Thoracic aorta (tissue), 2 donors: ENCODE measurements around the gene DGKD. TPM values are rescaled to one million over a fixed set of nuclear protein-coding genes. Genes with fewer than 3 reads are reported as not detected.

Experiments
- ATAC-seq: fragments of 150-250 bp; one replicate; pipeline ENCODE4 v1.8.0; 2017; ENCODE audit warnings: low read depth; ENCODE audit not compliant: insufficient number of reproducible peaks, low FRiP score
- DNase-seq: peaks from one replicate; pipeline ENCODE4 v3.0.0-alpha.2; 2020; ENCODE audit warnings: low spot score
- H3K27ac ChIP-seq, 2 donors: fragments of 200-600 bp; sonication (generic); 1 replicate in 1 of 2; 2 replicates in 1 of 2; pipeline ENCODE4 v1.5.1; 2016; ENCODE audit warnings: mild to moderate bottlenecking in 2 of 2, moderate library complexity in 2 of 2
- H3K27me3 ChIP-seq: fragments of 200-600 bp; sonication (generic); replicated peaks from 2 replicates; pipeline ENCODE4 v1.6.0; 2016; ENCODE audit warnings: mild to moderate bottlenecking; ENCODE audit not compliant: insufficient read depth
- H3K36me3 ChIP-seq: fragments of 200-600 bp; sonication (generic); one replicate; pipeline ENCODE4 v1.5.1; 2016
- H3K4me1 ChIP-seq, 2 donors: fragments of 200-600 bp; sonication (generic); 1 replicate in 1 of 2; 2 replicates in 1 of 2; pipeline versions ENCODE4 v1.5.1 to v1.6.0; 2016; ENCODE audit warnings: low read depth in 2 of 2, mild to moderate bottlenecking in 1 of 2; ENCODE audit not compliant: control insufficient read depth in 1 of 2
- H3K4me3 ChIP-seq: fragments of 200-600 bp; sonication (generic); 2 replicates; pipeline ENCODE4 v1.5.1; 2016; ENCODE audit warnings: mild to moderate bottlenecking
- H3K9me3 ChIP-seq: fragments of 200-600 bp; sonication (generic); 2 replicates; pipeline ENCODE4 v1.5.1; 2016
- CTCF ChIP-seq: fragments of 200-600 bp; sonication (generic); IDR thresholded peaks from one replicate; pipeline ENCODE4 v1.5.1; 2019; ENCODE audit warnings: antibody characterized with exemption
- total RNA-seq, 2 donors: library from RNA; depleted of rRNA; stranded (reverse); fragments of >200 nt; gene quantifications; one replicate each; pipeline versions ENCODE4 v1.1.0 to v1.2.3, GENCODE V29; 2016

DGKD gene
- total RNA-seq, 2 donors from 2014 or later, result 47.3 to 47.9 TPM

GRCh38 chr2:233461481-233461891, 107.2 kb downstream of the DGKD start:
- no peak for TF ChIP-seq CTCF
- Histone ChIP-seq H3K4me1 (no peaks in the 10 kb centered on the region), H3K27me3 (no peaks in the 10 kb centered on the region), H3K36me3 (peaks cover 73% of the 10 kb centered on the region), H3K4me3 (no peak overlapping the region), H3K9me3 (no peaks in the 10 kb centered on the region), H3K27ac (no peak overlapping the region)
- DNase-seq, result no peak
- ATAC-seq, result no peak

DNA sequence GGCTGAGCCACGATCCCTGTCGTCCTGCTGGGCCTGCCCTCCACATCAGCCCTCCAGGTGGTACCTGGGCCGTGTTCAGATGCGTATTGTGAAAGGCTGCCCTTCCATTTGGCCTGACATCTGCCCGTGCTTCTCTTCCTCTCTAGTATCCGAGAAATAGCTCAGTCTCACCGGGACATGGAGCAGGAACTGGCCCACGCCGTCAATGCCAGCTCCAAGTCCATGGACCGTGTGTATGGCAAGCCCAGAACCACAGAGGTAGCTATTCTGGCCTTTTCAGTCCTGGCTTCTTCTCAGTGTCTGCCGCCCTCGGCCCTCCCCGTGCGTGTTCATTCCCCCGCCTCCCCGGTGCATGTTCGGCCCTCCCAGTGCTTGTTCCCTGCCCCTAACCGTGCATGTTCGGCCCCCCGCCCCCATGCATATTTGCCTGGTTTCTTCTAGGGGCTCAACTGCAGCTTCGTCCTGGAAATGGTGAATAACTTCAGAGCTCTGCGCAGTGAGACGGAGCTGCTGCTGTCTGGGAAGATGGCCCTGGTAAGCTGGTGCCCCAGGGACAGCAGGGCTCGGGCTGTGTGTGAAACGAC, 108.0 kb downstream of the DGKD start:
- no peak overlapping the region for H3K27ac ChIP-seq
- no peak for DNase-seq
- TF ChIP-seq CTCF, result no peak
- H3K4me1 ChIP-seq, result no peaks in the 10 kb centered on the region
- no peaks in the 10 kb centered on the region for H3K9me3 ChIP-seq
- ATAC-seq, result no peak
- H3K4me3 ChIP-seq, result no peak overlapping the region
- no peaks in the 10 kb centered on the region for H3K27me3 ChIP-seq
- peaks cover 70% of the 10 kb centered on the region for H3K36me3 ChIP-seq

- Histone ChIP-seq H3K27me3 (no peaks in the 10 kb centered on the region), H3K9me3 (no peaks in the 10 kb centered on the region), H3K4me1 (no peaks in the 10 kb centered on the region), H3K4me3 (no peak overlapping the region), H3K27ac (no peak overlapping the region), H3K36me3 (peaks cover 70% of the 10 kb centered on the region)
- ATAC-seq (no peak), DNase-seq (no peak)
- no peak for TF ChIP-seq CTCF
Measured at GRCh38 chr2:233462826-233463470, 108.7 kb downstream of the DGKD start.

- Histone ChIP-seq H3K9me3 (no peaks in the 10 kb centered on the region), H3K4me1 (no peaks in the 10 kb centered on the region), H3K27ac (no peak overlapping the region), H3K27me3 (no peaks in the 10 kb centered on the region), H3K36me3 (peaks cover 72% of the 10 kb centered on the region), H3K4me3 (no peak overlapping the region)
- ATAC-seq (no peak), DNase-seq (no peak)
- no peak for TF ChIP-seq CTCF
Measured at GRCh38 chr2:233463586-233463985, 109.3 kb downstream of the DGKD start.

DNA sequence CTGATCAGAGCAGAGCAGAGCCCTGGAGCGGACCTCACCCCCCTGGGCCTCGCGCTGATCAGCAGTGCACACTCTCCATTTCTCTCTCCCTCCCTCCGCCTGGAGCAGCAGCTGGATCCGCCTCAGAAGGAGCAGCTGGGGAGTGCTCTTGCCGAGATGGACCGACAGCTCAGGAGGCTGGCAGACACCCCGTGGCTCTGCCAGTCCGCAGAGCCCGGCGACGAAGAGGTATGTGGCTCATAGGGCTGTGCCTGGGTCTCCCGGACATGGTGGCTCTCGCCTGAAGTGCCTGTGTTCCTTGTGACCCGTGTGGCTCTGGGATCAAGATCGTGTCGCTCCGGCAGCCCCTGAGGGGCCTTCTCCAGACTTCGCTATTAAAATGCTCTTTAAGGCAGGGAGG, 109.8 kb downstream of the DGKD start:
- TF ChIP-seq CTCF, result no peak
- H3K4me1 ChIP-seq, result no peaks in the 10 kb centered on the region
- ATAC-seq (no peak), DNase-seq (no peak)
- H3K9me3 ChIP-seq, result no peaks in the 10 kb centered on the region
- H3K4me3 ChIP-seq, result no peak overlapping the region
- H3K27me3 ChIP-seq, result no peaks in the 10 kb centered on the region
- peaks cover 70% of the 10 kb centered on the region for H3K36me3 ChIP-seq
- H3K27ac ChIP-seq, result no peak overlapping the region
